ENCODE measurements around the gene OR11H7. TPM values are rescaled to one million over a fixed set of nuclear protein-coding genes. Genes with fewer than 3 reads are reported as not detected.
"Not testable (repeated sequence)": the region's sequence is repeated elsewhere in the genome, so short reads cannot be mapped to it uniquely, and the experiment has no call there.

Gene OR11H7
- total and polyA plus RNA-seq, 8 donors: not detected

DNA sequence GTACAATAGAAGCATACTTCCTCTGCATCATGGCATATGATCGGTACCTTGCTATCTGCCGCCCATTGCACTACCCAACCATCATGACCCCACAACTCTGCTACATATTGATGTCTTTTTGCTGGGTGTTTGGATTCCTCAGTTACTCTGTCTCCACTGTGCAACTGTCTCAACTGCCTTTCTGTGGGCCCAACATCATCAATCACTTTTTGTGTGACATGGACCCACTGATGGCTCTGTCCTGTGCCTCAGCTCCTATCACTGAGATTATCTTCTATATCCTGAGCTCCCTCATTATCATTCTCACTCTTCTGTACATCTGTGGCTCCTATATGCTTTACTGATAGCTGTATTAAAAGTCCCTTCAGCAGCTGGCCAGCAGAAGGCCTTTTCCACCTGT is 19.2 kb upstream of the OR11H7 start:
- no peaks in the 10 kb centered on the region for H3K4me1 ChIP-seq
- 68 to 97% (median 94%) methylated on average over 2 of the region's 2 CpGs for WGBS, 5 donors
- no peak for DNase-seq
- H3K4me3 ChIP-seq: no peak overlapping the region
- TF ChIP-seq EP300 (IDR thresholded peaks at IDR 0.05) (no peak), POLR2AphosphoS5 (IDR thresholded peaks at IDR 0.05) (no peak), POLR2A (IDR thresholded peaks at IDR 0.05) (no peak)
- TF ChIP-seq, protein P1, sequence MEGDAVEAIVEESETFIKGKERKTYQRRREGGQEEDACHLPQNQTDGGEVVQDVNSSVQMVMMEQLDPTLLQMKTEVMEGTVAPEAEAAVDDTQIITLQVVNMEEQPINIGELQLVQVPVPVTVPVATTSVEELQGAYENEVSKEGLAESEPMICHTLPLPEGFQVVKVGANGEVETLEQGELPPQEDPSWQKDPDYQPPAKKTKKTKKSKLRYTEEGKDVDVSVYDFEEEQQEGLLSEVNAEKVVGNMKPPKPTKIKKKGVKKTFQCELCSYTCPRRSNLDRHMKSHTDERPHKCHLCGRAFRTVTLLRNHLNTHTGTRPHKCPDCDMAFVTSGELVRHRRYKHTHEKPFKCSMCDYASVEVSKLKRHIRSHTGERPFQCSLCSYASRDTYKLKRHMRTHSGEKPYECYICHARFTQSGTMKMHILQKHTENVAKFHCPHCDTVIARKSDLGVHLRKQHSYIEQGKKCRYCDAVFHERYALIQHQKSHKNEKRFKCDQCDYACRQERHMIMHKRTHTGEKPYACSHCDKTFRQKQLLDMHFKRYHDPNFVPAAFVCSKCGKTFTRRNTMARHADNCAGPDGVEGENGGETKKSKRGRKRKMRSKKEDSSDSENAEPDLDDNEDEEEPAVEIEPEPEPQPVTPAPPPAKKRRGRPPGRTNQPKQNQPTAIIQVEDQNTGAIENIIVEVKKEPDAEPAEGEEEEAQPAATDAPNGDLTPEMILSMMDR (IDR thresholded peaks at IDR 0.05): no peak
- intact Hi-C loops (cut with DNase I; ENCODE audit: low total_unique reads): no loop called here
- H3K27ac ChIP-seq: no peak overlapping the region
- H3K27me3 ChIP-seq: no peaks in the 10 kb centered on the region
- H3K36me3 ChIP-seq: no peaks in the 10 kb centered on the region
- peaks cover 0 to 8% (median 2%) of the 10 kb centered on the region in 4 donors for H3K9me3 ChIP-seq

DNA sequence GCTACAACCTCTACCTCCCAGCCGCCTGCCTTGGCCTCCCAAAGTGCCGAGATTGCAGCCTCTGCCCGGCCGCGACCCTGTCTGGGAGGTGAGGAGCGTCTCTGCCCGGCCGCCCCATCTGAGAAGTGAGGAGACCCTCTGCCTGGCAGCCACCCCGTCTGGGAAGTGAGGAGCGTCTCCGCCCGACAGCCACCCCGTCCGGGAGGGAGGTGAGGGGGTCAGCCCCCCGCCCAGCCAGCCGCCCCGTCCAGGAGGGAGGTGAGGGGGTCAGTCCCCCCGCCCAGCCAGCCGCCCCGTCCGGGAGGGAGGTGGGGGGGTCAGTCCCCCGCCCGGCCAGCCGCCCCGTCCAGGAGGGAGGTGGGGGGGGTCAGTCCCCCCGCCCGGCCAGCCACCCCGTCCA is 16.4 kb upstream of the OR11H7 start:
- intact Hi-C loops (cut with DNase I; ENCODE audit: low total_unique reads); DNase-seq; H3K27me3 ChIP-seq; H3K27ac ChIP-seq; H3K4me3 ChIP-seq; H3K4me1 ChIP-seq; H3K36me3 ChIP-seq: not testable (repeated sequence)
- H3K9me3 ChIP-seq: peaks cover 0 to 11% (median 4%) of the 10 kb centered on the region in 4 donors
- WGBS, 5 donors: 78 to 100% (median 92%) methylated on average over 3 to 26 of the region's 28 CpGs

DNA sequence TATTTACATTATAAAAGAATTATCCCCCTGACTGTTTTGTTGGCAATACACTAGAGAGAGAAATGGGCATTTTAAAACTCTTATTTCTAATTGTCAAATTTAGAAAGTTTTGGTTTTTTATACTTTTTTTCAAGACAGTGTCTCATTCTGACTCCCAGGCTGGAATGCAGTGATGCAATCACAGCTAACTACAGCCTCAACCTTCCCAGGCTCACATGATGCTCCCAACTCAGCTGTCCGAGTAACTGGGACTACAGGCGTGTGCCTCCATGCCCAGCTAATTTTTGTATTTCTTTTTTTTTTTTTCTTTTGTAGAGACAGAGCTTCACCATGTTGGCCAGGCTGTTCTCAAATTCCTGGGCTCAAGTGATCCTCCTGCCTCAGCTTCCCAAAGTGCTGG is 13.6 kb upstream of the OR11H7 start:
- H3K9me3 ChIP-seq: peaks cover 0 to 11% (median 4%) of the 10 kb centered on the region in 4 donors
- no peaks in the 10 kb centered on the region for H3K36me3 ChIP-seq
- no peak for TF ChIP-seq EP300 (IDR thresholded peaks at IDR 0.05)
- TF ChIP-seq, protein P1 (IDR thresholded peaks at IDR 0.05): no peak
- TF ChIP-seq POLR2AphosphoS5 (IDR thresholded peaks at IDR 0.05): no peak
- TF ChIP-seq POLR2A (IDR thresholded peaks at IDR 0.05): no peak
- DNase-seq: no peak
- H3K4me1 ChIP-seq: no peaks in the 10 kb centered on the region
- intact Hi-C loops (cut with DNase I; ENCODE audit: low total_unique reads): no loop called here
- WGBS, 5 donors: 60 to 92% (median 77%) methylated on average over 2 of the region's 2 CpGs
- no peaks in the 10 kb centered on the region for H3K27me3 ChIP-seq
- H3K27ac ChIP-seq: no peak overlapping the region
- H3K4me3 ChIP-seq: no peak overlapping the region

DNA sequence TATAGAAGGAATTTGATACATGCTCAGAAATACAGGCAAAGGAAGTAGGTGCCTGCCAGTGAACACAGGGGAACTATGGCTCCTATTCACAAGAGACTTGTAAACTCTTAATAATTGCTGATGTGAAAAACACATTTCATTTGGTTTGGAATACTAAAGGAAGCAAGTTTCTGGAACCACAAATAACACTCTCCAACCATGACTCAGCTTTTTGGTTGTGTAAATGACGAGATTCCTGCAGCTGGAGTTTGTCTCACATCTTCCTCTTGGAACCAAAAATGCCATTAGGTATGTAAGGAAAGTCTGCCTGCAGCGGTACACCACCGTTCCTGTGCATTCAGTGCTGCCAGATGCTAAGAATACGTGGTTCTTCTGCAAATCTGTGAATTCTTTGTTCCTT is 9.7 kb upstream of the OR11H7 start:
- no peak for TF ChIP-seq EP300 (IDR thresholded peaks at IDR 0.05)
- no peak for TF ChIP-seq POLR2AphosphoS5 (IDR thresholded peaks at IDR 0.05)
- Histone ChIP-seq H3K4me1 (no peaks in the 10 kb centered on the region), H3K36me3 (no peaks in the 10 kb centered on the region), H3K27me3 (no peaks in the 10 kb centered on the region), H3K4me3 (no peak overlapping the region), H3K9me3 (peaks cover 0 to 7% (median 2%) of the 10 kb centered on the region in 4 donors), H3K27ac (no peak overlapping the region)
- intact Hi-C loops (cut with DNase I; ENCODE audit: low total_unique reads): no loop called here
- WGBS, 5 donors: 40 to 53% (median 44%) methylated on average over 4 of the region's 4 CpGs
- no peak for DNase-seq

DNA sequence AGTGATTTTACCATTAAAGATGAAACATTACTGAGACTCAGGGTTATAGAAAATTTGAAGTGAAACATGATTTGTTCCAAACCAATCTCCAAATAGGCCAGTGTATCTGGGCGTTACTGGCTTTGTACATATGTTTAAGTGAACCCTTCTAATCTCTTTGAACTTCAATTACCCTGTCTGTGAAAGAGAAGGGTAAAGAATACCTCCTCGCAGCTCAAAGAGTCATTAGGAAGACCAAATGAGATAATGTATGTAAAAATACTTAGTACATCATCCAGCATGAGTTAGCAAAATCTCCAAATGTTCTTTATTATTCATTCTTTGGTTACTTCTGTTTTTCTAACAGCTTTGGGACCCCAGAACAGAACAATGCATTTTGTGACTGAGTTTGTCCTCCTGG is 5.4 kb upstream of the OR11H7 start, which contains the start of gene OR11H6:
TSS of gene OR11H6 (plus strand) at position 301 of the 400 bp plus-strand sequence. CDS start at position 301, 0 bp downstream.
- H3K27ac ChIP-seq: no peak within 1 kb of the TSS
- 19 to 41% (median 34%) methylated on average over 2 of the region's 2 CpGs for WGBS, 5 donors
- intact Hi-C loops (cut with DNase I; ENCODE audit: low total_unique reads): no loop called here
- no peaks in the 10 kb centered on the region for H3K9me3 ChIP-seq
- no peaks in the 10 kb centered on the region for H3K4me1 ChIP-seq
- H3K36me3 ChIP-seq: no peaks in the 10 kb centered on the region
- H3K27me3 ChIP-seq: no peaks in the 10 kb centered on the region
- no peak within 1 kb of the TSS for H3K4me3 ChIP-seq
- DNase-seq: no peak
- no peak for TF ChIP-seq POLR2AphosphoS5 (IDR thresholded peaks at IDR 0.05)
- TF ChIP-seq EP300 (IDR thresholded peaks at IDR 0.05): no peak
- TF ChIP-seq POLR2A (IDR thresholded peaks at IDR 0.05): no peak
- TF ChIP-seq, protein P1 (IDR thresholded peaks at IDR 0.05): no peak

DNA sequence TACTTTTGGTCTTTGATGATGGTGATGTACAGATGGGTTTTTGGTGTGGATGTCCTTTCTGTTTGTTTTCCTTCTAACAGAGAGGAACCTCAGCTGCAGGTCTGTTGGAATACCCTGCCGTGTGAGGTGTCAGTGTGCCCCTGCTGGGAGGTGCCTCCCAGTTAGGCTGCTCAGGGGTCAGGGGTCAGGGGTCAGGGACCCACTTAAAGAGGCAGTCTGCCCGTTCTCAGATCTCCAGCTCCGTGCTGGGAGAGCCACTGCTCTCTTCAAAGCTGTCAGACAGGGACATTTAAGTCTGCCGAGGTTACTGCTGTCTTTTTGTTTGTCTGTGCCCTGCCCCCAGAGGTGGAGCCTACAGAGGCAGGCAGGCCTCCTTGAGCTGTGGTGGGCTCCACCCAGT is 6.6 kb downstream of the OR11H7 start:
- H3K36me3 ChIP-seq; H3K4me1 ChIP-seq; H3K27ac ChIP-seq; DNase-seq; H3K9me3 ChIP-seq; intact Hi-C loops (cut with DNase I; ENCODE audit: low total_unique reads); H3K27me3 ChIP-seq; H3K4me3 ChIP-seq: not testable (repeated sequence)
- 72 to 94% (median 82%) methylated on average over 4 of the region's 4 CpGs; no CpG with 5 or more reads in 1 of the 5 donors for WGBS, 5 donors

Measured in stomach (tissue), 9 donors.